ENCODE measurements around the gene MCC.

MCC gene

DNA sequence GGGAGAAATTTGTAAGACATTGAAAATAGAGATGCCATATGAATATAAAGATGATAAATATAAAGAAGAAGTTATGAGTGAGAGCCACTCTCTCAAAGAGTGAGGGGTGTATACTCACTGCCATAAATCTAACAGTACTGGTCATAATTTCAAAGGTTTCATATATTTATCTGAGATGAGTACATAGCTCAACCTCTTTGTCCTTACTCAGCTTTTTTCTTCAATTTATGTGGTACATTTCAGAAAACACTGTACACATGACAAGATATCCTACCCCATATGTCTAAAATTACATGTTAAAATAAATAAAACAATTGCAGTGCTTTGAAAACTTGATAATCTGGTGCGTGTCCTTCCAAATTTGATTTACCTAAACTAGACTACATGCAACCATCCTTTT is 5.2 kb upstream of the MCC start:
- H3K4me3 ChIP-seq (ENCODE audit: low read depth, low read length), result no peak overlapping the region
- DNase-seq (ENCODE audit: low read depth), result no peak
- no peak for TF ChIP-seq CTCF (IDR thresholded peaks at IDR 0.05; ENCODE audit: control insufficient read depth, extremely low read depth, insufficient read depth)

GRCh38 chr5:113491022-113491421 is 2.8 kb upstream of the MCC start:
- no peak for TF ChIP-seq CTCF (IDR thresholded peaks at IDR 0.05; ENCODE audit: control insufficient read depth, extremely low read depth, insufficient read depth)
- DNase-seq (ENCODE audit: low read depth), result no peak
- no peak overlapping the region for H3K4me3 ChIP-seq (ENCODE audit: low read depth, low read length)

DNA sequence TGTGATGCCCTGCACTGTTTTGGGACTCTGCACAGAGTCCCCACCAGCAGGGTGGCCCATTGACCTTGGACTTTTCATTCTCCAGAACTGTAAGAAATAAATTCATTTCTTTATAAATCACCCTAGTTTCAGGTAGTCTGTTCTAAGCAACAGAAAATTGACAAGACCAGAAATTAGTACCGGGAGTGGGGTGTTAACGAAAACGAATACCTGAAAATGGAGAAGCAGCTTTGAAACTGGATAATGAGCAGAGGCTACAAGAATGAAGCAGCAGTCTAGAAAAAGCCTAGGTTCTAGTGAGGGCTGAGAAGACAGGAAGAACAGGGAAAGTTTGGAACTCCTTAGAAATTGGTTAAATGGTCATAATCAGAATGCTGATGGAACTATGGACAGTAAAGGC is 2.1 kb upstream of the MCC start:
- TF ChIP-seq CTCF (IDR thresholded peaks at IDR 0.05; ENCODE audit: control insufficient read depth, extremely low read depth, insufficient read depth), result no peak

DNA sequence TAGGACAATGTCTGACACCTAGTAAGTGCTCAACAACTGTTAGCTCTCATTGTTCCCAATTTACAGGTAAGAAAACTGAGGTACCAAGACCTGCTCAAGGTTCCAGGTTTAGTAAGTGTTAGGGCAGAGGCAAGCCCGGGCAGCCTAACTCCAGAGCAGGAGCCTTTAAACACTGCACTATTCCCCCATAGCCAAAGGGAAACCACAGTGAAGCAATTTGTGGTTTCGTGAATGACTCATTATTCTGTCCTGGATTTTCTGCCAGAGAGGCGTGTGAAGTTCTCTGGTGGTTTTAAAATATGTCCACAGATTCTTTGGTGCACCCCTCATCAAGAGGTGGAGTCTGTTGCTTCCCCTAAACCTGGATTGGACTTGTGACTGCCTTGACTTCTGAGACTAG is 1.0 kb upstream of the MCC start:
- no peak for DNase-seq (ENCODE audit: low read depth)
- no peak for TF ChIP-seq CTCF (IDR thresholded peaks at IDR 0.05; ENCODE audit: control insufficient read depth, extremely low read depth, insufficient read depth)
- no peak overlapping the region; the same call in 1 of the 2 replicates for H3K4me3 ChIP-seq (ENCODE audit: low read depth, low read length)

More for the DNA sequence above, 2.1 kb upstream of the MCC start:
- no peak for DNase-seq (ENCODE audit: low read depth)
- no peak overlapping the region for H3K4me3 ChIP-seq (ENCODE audit: low read depth, low read length)

GRCh38 chr5:113488645-113489184 is 462 bp upstream of the MCC start:
- TF ChIP-seq CTCF (IDR thresholded peaks at IDR 0.05; ENCODE audit: control insufficient read depth, extremely low read depth, insufficient read depth), result no peak
- H3K4me3 ChIP-seq (ENCODE audit: low read depth, low read length), result peak overlapping the region; percentile 55
- DNase-seq (ENCODE audit: low read depth), result no peak

- H3K4me3 ChIP-seq (ENCODE audit: low read depth, low read length), result peak overlapping the region; percentile 55
- TF ChIP-seq CTCF (IDR thresholded peaks at IDR 0.05; ENCODE audit: control insufficient read depth, extremely low read depth, insufficient read depth), result no peak
- DNase-seq (ENCODE audit: low read depth), result no peak
These were observed 855 bp downstream of the MCC start for GRCh38 chr5:113487416-113487780.

GRCh38 chr5:113480243-113480642 is 8.0 kb downstream of the MCC start:
- no peak overlapping the region for H3K4me3 ChIP-seq (ENCODE audit: low read depth, low read length)
- no peak for TF ChIP-seq CTCF (IDR thresholded peaks at IDR 0.05; ENCODE audit: control insufficient read depth, extremely low read depth, insufficient read depth)
- DNase-seq (ENCODE audit: low read depth), result no peak
